Naive B cell (primary cell): ENCODE measurements around the gene FTO. TPM values are rescaled to one million over a fixed set of nuclear protein-coding genes. Genes with fewer than 3 reads are reported as not detected.
"Not testable (repeated sequence)": the region's sequence is repeated elsewhere in the genome, so short reads cannot be mapped to it uniquely, and the experiment has no call there.

Source experiments
- ATAC-seq, 2 donors: fragments of 150-1000 bp; cut with Tn5 transposase; 2 replicates each; pipeline ENCODE4 v1.10.0; 2021; ENCODE audit warnings: low read depth in 2 of 2, mild to moderate bottlenecking in 2 of 2, moderate library complexity in 2 of 2
- DNase-seq: peaks from one replicate; pipeline ENCODE4 v3.0.0; 2022
- H3K27ac Mint-ChIP-seq, 6 donors: one replicate each; pipeline ENCODE4 v1.8.0; 2020 to 2022; ENCODE audit warnings: mild to moderate bottlenecking in 6 of 6, mixed read lengths in 6 of 6, moderate library complexity in 5 of 6, inconsistent platforms in 2 of 6
- H3K27me3 Mint-ChIP-seq, 3 donors: one replicate each; pipeline ENCODE4 v1.8.0; 2021 to 2022; ENCODE audit warnings: mixed read lengths in 3 of 3, mild to moderate bottlenecking in 1 of 3
- H3K36me3 Mint-ChIP-seq, 2 donors: one replicate each; pipeline ENCODE4 v1.8.0; 2020 to 2022; ENCODE audit warnings: mixed read lengths in 2 of 2, inconsistent platforms in 1 of 2, mild to moderate bottlenecking in 1 of 2
- H3K4me1 Mint-ChIP-seq, 3 donors: one replicate each; pipeline ENCODE4 v1.8.0; 2020 to 2022; ENCODE audit warnings: mixed read lengths in 3 of 3, inconsistent platforms in 1 of 3, mild to moderate bottlenecking in 1 of 3, moderate library complexity in 1 of 3
- H3K4me3 Mint-ChIP-seq, 8 donors: one replicate each; pipeline ENCODE4 v1.8.0; 2020 to 2022; ENCODE audit warnings: mild to moderate bottlenecking in 8 of 8, mixed read lengths in 8 of 8, moderate library complexity in 8 of 8, inconsistent platforms in 2 of 8
- H3K9me3 Mint-ChIP-seq, 7 donors: one replicate each; pipeline ENCODE4 v1.8.0; 2020 to 2022; ENCODE audit warnings: mixed read lengths in 7 of 7, mild to moderate bottlenecking in 5 of 7, inconsistent platforms in 2 of 7, moderate library complexity in 1 of 7
- polyA plus RNA-seq, 6 donors: library from polyadenylated mRNA; unstranded; fragments of 300-500 nt; fragmentation: Illumina TruSeq; gene quantifications; one replicate each; pipeline ENCODE4 v1.2.3, GENCODE V29; 2021; ENCODE audit warnings: low read depth in 6 of 6

The FTO gene
- polyA plus RNA-seq, 6 donors from 2014 or later, result 64.7 to 89.0 (median 79.6) TPM

DNA sequence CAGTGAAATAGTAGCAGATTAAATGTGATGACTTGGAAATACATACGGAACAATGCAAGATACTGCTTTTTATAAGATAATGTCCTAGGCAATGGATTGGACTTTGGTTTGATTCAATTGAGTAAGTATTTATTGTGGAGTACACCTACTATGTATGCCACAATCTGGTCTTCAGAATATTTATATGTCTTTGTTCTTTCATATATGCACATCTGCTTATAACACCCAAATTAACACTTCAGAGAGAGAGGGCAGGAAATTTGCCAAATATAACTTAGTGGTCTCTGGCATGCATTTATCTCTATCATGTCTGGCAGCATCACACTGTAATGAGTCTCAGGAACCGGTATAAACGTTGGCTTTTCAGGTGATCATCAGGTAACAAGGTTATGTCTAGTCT is 17.2 kb upstream of the FTO start:
- no peak for ATAC-seq
- H3K36me3 Mint-ChIP-seq, result peaks cover 8 to 10% of the 10 kb centered on the region in 2 donors
- no peak for DNase-seq
- no peaks in the 10 kb centered on the region for H3K27me3 Mint-ChIP-seq
- peaks cover 0 to 9% (median 3%) of the 10 kb centered on the region in 7 donors for H3K9me3 Mint-ChIP-seq
- H3K4me3 Mint-ChIP-seq, result no peak overlapping the region
- no peaks in the 10 kb centered on the region for H3K4me1 Mint-ChIP-seq
- no peak overlapping the region for H3K27ac Mint-ChIP-seq

DNA sequence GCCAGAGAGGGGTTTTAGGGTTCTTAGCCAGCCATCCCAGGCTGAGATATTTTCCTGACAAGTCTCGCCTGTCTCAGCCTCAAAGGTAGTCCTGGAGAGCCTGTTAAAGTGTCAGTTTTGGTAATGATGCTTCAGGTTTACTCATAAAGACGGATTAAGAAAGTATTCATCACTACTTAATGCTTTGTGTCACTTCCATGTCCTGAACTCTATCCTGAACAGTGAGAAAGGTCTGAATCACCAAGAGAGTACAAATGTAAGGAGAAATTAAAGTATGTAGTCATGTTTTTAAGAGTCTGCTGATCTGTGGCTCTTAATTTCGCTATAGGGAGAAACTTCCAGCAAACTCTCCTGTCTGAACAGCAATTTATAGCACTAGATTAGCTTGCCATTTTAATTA is 14.3 kb upstream of the FTO start:
- DNase-seq (no peak), ATAC-seq (no peak)
- Mint-ChIP-seq H3K9me3 (peaks cover 0 to 9% (median 3%) of the 10 kb centered on the region in 7 donors), H3K36me3 (peaks cover 0 to 10% of the 10 kb centered on the region in 2 donors), H3K27me3 (no peaks in the 10 kb centered on the region), H3K4me3 (no peak overlapping the region), H3K4me1 (no peaks in the 10 kb centered on the region), H3K27ac (no peak overlapping the region)

DNA sequence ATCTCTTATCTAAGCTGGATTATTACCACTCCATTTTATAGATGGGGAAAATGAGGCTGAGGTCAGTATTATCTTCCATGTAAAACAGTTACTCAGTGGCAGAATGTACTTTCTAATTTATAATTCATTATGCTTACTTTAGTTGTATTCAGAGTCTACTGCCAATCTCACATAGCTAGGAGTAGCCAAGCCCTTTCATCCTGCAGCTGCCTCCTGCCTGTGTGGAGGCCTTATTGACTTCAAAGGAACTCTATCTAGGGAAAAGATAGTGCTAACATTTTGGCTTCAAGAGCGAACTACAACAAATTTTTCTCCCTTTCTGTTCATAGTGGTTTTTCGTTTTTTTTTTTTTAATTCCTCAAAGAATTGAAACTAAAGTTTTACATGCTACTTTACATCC is 13.2 kb upstream of the FTO start:
- DNase-seq (no peak), ATAC-seq (no peak)
- H3K9me3 Mint-ChIP-seq, result no peaks in the 10 kb centered on the region
- H3K36me3 Mint-ChIP-seq, result peaks cover 0 to under 1% of the 10 kb centered on the region in 2 donors
- no peaks in the 10 kb centered on the region for H3K27me3 Mint-ChIP-seq
- H3K4me1 Mint-ChIP-seq, result no peaks in the 10 kb centered on the region
- no peak overlapping the region for H3K27ac Mint-ChIP-seq
- H3K4me3 Mint-ChIP-seq, result no peak overlapping the region

DNA sequence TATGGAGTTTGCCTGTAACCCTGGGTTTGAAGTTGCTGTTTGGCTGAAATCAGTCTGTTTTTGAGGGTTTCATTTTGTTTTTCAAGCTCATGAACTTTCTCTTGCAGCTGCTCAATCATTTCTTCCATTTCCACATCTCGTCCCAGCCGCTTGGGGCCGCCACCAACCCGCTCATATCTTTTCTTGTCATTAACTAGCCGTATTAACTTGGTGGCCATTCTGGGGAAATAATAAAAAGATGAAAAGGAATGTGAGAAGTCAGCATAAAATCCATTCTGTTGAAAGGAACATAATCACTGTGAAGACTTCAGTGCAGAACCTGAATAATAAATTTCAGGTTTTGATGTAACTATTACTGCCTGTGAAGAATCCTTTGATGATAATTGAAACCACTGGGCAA is 11.8 kb upstream of the FTO start:
- Mint-ChIP-seq H3K27me3 (no peaks in the 10 kb centered on the region), H3K9me3 (peaks cover 0 to 2% (median 0%) of the 10 kb centered on the region in 7 donors), H3K4me3 (no peak overlapping the region), H3K36me3 (no peaks in the 10 kb centered on the region), H3K4me1 (no peaks in the 10 kb centered on the region), H3K27ac (no peak overlapping the region)
- no peak for ATAC-seq
- no peak for DNase-seq

GRCh38 chr16:53693320-53693719 is 10.6 kb upstream of the FTO start:
- Mint-ChIP-seq H3K9me3 (peaks cover 0 to 2% (median 0%) of the 10 kb centered on the region in 7 donors), H3K4me3 (no peak overlapping the region)

DNA sequence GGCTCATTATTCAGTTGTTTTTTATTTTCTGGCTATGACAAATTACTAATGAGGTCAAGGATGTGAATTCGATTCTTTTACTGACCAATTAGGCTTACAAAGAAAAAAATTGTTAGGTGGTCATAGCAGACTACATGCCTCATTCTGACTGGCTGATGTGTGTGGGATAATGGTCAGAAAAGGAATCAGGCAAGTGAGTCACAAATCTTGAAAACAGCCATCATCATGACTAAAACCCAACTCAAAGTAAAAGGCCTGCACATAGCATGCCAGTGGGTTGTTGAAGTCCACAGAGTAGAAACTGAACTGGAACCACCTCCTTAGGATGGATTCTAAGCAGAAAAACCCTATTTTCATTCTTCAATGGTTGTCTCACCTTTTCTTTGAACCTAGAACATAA is 8.9 kb upstream of the FTO start:
- ATAC-seq, result no peak
- no peaks in the 10 kb centered on the region for H3K27me3 Mint-ChIP-seq
- no peaks in the 10 kb centered on the region for H3K4me1 Mint-ChIP-seq
- peaks cover 0 to 2% (median 0%) of the 10 kb centered on the region in 7 donors for H3K9me3 Mint-ChIP-seq
- H3K36me3 Mint-ChIP-seq, result no peaks in the 10 kb centered on the region
- H3K27ac Mint-ChIP-seq, result no peak overlapping the region
- no peak overlapping the region for H3K4me3 Mint-ChIP-seq
- DNase-seq, result no peak

More at GRCh38 chr16:53693320-53693719, 10.6 kb upstream of the FTO start:
- no peak for DNase-seq
- Mint-ChIP-seq H3K27me3 (no peaks in the 10 kb centered on the region), H3K27ac (no peak overlapping the region), H3K4me1 (no peaks in the 10 kb centered on the region), H3K36me3 (no peaks in the 10 kb centered on the region)
- ATAC-seq, result no peak

DNA sequence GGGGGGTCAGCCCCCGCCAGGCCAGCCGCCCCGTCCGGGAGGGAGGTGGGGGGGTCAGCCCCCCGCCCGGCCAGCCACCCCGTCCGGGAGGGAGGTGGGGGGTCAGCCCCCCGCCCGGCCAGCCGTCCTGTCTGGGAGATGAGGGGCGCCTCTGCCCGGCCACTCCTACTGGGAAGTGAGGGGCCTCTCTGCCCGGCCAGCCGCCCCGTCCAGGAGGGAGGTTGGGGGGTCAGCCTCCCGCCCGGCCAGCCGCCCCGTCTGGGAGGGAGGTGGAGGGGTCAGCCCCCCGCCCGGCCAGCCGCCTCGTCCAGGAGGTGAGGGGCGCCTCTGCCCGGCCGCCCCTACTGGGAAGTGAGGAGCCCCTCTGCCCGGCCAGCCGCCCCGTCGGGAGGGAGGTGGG is 5.7 kb upstream of the FTO start:
- not testable (repeated sequence) for DNase-seq, H3K4me3 Mint-ChIP-seq, H3K36me3 Mint-ChIP-seq, H3K9me3 Mint-ChIP-seq, H3K27ac Mint-ChIP-seq, ATAC-seq, H3K4me1 Mint-ChIP-seq, H3K27me3 Mint-ChIP-seq

DNA sequence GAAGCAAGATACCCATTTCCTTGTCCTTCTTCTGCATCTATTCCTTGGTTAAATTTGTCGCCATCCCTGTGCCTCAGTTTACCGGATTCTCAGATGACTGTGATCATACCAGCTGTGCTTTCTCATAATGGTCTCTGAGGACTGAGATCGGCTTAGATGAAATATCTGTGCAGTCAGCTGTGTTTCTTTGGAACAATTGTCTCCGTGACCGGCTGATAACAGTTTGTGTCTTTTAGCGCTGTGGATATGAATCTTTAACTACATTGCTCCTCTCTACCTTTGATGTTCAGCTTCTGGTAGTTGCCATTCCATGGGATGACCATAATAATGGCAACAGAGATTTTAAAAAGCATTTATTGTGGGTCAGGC is 473 bp downstream of the FTO start:
- no peaks in the 10 kb centered on the region for H3K9me3 Mint-ChIP-seq
- H3K36me3 Mint-ChIP-seq, result no peaks in the 10 kb centered on the region
- H3K4me1 Mint-ChIP-seq, result peaks cover 28 to 33% (median 33%) of the 10 kb centered on the region in 3 donors
- DNase-seq (no peak), ATAC-seq (no peak)
- no peaks in the 10 kb centered on the region for H3K27me3 Mint-ChIP-seq
- H3K27ac Mint-ChIP-seq, result peak overlapping the region in 5 of 6 donors; percentile 89 to 99 (median 96)
- H3K4me3 Mint-ChIP-seq, result peak overlapping the region; percentile 89 to 100 (median 98)

GRCh38 chr16:53707671-53708070 is 3.7 kb downstream of the FTO start:
- no peak for DNase-seq
- Mint-ChIP-seq H3K9me3 (no peaks in the 10 kb centered on the region), H3K27me3 (no peaks in the 10 kb centered on the region), H3K4me3 (no peak overlapping the region), H3K4me1 (peaks cover 28 to 29% (median 28%) of the 10 kb centered on the region in 3 donors), H3K36me3 (peaks cover 0 to 8% of the 10 kb centered on the region in 2 donors), H3K27ac (no peak overlapping the region)
- ATAC-seq, result no peak

DNA sequence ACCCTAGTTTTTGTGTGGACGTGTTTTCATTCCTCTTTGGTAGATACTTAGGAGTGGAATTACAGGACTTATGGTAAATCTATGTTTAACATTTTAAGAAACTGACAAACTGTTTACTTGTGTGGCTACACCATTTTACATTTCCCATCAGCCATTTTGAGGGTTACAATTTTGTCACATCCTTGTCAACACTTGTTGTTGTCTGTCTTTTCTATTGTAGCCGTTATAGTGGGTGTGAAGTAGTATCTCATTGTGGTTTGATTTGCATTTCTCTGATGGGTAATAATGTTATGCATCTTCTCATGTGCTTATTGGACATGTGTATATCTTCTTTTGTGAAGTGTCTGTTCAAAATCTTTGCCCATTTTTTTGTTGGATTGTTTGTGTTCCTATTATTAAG is 4.5 kb downstream of the FTO start:
- Mint-ChIP-seq H3K27ac (no peak overlapping the region), H3K4me1 (peaks cover 28 to 29% (median 28%) of the 10 kb centered on the region in 3 donors), H3K27me3 (no peaks in the 10 kb centered on the region)

DNA sequence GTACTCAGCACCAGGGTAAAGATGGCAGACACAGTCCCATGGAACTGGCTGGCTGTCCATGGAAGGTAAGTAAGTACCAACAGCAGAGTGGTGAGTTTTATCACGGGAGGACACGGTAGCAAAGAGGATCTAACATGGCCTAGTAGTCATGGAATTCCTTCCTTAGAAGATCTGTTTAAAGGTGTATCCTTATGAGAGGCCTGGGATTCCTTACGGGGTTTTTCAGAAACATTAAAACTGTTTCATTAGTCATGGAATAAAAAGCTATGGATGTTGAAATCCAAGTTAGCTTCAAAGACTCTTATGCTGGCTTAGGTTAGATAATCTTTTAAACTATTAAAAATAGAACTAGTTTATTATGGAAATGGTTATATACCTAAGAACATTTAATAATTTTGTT is 7.4 kb downstream of the FTO start:
- ATAC-seq, result no peak
- H3K36me3 Mint-ChIP-seq, result peaks cover 0 to 8% of the 10 kb centered on the region in 2 donors

More for the DNA sequence above, 4.5 kb downstream of the FTO start:
- ATAC-seq (no peak), DNase-seq (no peak)
- no peak overlapping the region for H3K4me3 Mint-ChIP-seq
- H3K9me3 Mint-ChIP-seq, result no peaks in the 10 kb centered on the region
- H3K36me3 Mint-ChIP-seq, result peaks cover 0 to 8% of the 10 kb centered on the region in 2 donors

GRCh38 chr16:53712065-53712464 is 8.1 kb downstream of the FTO start:
- H3K27me3 Mint-ChIP-seq, result no peaks in the 10 kb centered on the region
- no peak for DNase-seq
- H3K9me3 Mint-ChIP-seq, result no peaks in the 10 kb centered on the region
- H3K36me3 Mint-ChIP-seq, result peaks cover 0 to 8% of the 10 kb centered on the region in 2 donors
- peaks cover 9 to 28% (median 13%) of the 10 kb centered on the region in 3 donors for H3K4me1 Mint-ChIP-seq
- no peak overlapping the region for H3K27ac Mint-ChIP-seq
- peak overlapping the region in 1 of 8 donors; percentile 22 for H3K4me3 Mint-ChIP-seq
- ATAC-seq, result no peak

More for the DNA sequence above, 7.4 kb downstream of the FTO start:
- Mint-ChIP-seq H3K9me3 (no peaks in the 10 kb centered on the region), H3K27me3 (no peaks in the 10 kb centered on the region), H3K4me1 (peaks cover 11 to 32% (median 14%) of the 10 kb centered on the region in 3 donors), H3K27ac (peak overlapping the region in 2 of 6 donors; percentile 11 to 32), H3K4me3 (no peak overlapping the region)
- DNase-seq, result no peak

- ATAC-seq (no peak), DNase-seq (no peak)
- Mint-ChIP-seq H3K4me1 (peaks cover 4 to 21% (median 5%) of the 10 kb centered on the region in 3 donors), H3K27ac (peak overlapping the region in 1 of 6 donors; percentile 20), H3K36me3 (peaks cover 0 to 8% of the 10 kb centered on the region in 2 donors), H3K27me3 (no peaks in the 10 kb centered on the region), H3K4me3 (no peak overlapping the region), H3K9me3 (no peaks in the 10 kb centered on the region)
These were observed 9.6 kb downstream of the FTO start for GRCh38 chr16:53713403-53714204.

DNA sequence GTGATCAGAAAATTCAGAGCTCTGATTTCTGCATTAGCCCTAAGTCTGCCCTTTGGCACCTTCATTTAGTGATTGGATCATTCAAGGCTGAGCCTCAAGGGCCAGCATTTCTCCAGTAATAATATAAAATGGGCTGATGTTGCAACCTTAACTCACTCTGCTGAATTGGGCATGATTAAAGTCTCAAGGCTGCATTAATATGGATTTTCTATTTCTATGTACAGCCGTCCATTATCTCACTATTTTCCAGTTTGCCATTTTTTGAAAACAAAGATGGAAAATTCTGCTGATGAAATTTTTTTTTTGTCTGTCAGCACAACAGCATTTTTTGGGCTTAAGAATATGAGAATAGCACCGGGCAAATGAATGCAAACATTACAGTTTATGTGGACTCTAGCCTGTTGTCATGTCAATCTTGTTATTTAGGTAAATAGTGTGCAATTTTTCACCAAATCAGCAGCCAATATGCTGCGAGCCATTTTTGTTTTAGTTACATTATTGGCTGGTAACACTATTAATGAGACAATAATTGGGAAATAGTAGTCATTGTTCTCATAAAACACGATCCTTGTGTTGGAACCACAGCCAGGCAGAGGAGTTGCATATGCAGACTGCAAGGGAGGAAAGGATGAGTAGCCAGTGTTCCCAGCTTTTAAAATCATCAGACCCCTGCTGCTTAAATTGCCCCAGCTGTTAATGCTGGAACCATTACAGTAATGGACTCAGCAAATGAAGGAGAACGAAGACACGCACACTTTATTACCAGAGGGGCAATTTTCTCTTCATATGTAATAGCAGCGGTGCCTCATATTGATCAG is 10.5 kb downstream of the FTO start:
- Mint-ChIP-seq H3K36me3 (peaks cover 0 to 8% of the 10 kb centered on the region in 2 donors), H3K4me3 (no peak overlapping the region), H3K27me3 (no peaks in the 10 kb centered on the region), H3K9me3 (no peaks in the 10 kb centered on the region), H3K4me1 (peaks cover 4 to 29% (median 9%) of the 10 kb centered on the region in 3 donors), H3K27ac (no peak overlapping the region)
- ATAC-seq, result no peak
- DNase-seq, result no peak
